Lower lobe of right lung (tissue), 2 donors: Measurements from ENCODE around the gene PLEKHA7. TPM values are rescaled to one million over a fixed set of nuclear protein-coding genes. Genes with fewer than 3 reads are reported as not detected.

ENCODE experiments used
- ATAC-seq, 2 donors: fragments of 200-7000 bp; cut with Tn5 transposase; one replicate each; pipeline ENCODE4 v1.9.1; 2020 to 2022; ENCODE audit warnings: mild to moderate bottlenecking in 2 of 2, moderate library complexity in 2 of 2
- DNase-seq: peaks from one replicate; pipeline ENCODE4 v3.0.0-alpha.2; 2020
- H3K27ac ChIP-seq: fragments of 200-600 bp; one replicate; pipeline ENCODE4 v1.8.0; 2022
- H3K27me3 ChIP-seq: fragments of 200-600 bp; one replicate; pipeline ENCODE4 v1.8.0; 2022; ENCODE audit warnings: low read depth
- H3K36me3 ChIP-seq: fragments of 200-600 bp; one replicate; pipeline ENCODE4 v1.8.0; 2022; ENCODE audit warnings: mild to moderate bottlenecking
- H3K4me1 ChIP-seq: fragments of 200-600 bp; one replicate; pipeline ENCODE4 v1.8.0; 2022
- H3K4me3 ChIP-seq: fragments of 200-600 bp; one replicate; pipeline ENCODE4 v1.8.0; 2022; ENCODE audit warnings: mild to moderate bottlenecking
- H3K9me3 ChIP-seq: fragments of 200-600 bp; one replicate; pipeline ENCODE4 v1.8.0; 2022
- CTCF ChIP-seq: fragments of 200-600 bp; IDR thresholded peaks from one replicate; pipeline ENCODE4 v1.8.0; 2022; ENCODE audit warnings: antibody characterized with exemption, mild to moderate bottlenecking
- intact Hi-C: fragments of 100-400 bp; cut with DNase I; formaldehyde crosslinking; loops from one replicate; pipeline ENCODE4 v1.11.0; 2022
- total RNA-seq: library from RNA; stranded (reverse); fragmentation: NEBNext Ultra II Directional; extraction: Animal tissue kit (Norgen Biotek cat#: 25700); gene quantifications from one replicate; pipeline ENCODE4 v1.2.1, GENCODE V29; 2021
- donor health status: DM: no; HTN: yes; CAD: no; lungs with severe emphysema.

PLEKHA7 gene
- total RNA-seq, 1 donor from 2014 or later = 44.0 TPM

- ATAC-seq = no peak
- DNase-seq = no peak
- Histone ChIP-seq H3K27me3 (no peaks in the 10 kb centered on the region), H3K36me3 (no peaks in the 10 kb centered on the region), H3K4me3 (no peak overlapping the region), H3K9me3 (no peaks in the 10 kb centered on the region), H3K27ac (no peak overlapping the region), H3K4me1 (peaks cover 6% of the 10 kb centered on the region)
- no peak for TF ChIP-seq CTCF
- intact Hi-C loops = no loop called here
Measured at GRCh38 chr11:16997624-16998023, 16.6 kb downstream of the PLEKHA7 start.

- no peak overlapping the region for H3K27ac ChIP-seq
- peak in 1 of 2 donors; percentile 24 for ATAC-seq
Measured at GRCh38 chr11:16993495-16993894, 20.7 kb downstream of the PLEKHA7 start.

GRCh38 chr11:16992846-16993245 is 21.4 kb downstream of the PLEKHA7 start:
- Histone ChIP-seq H3K4me3 (no peak overlapping the region), H3K4me1 (peaks cover 10% of the 10 kb centered on the region), H3K27ac (no peak overlapping the region), H3K9me3 (no peaks in the 10 kb centered on the region), H3K27me3 (no peaks in the 10 kb centered on the region), H3K36me3 (no peaks in the 10 kb centered on the region)
- DNase-seq = no peak
- TF ChIP-seq CTCF = no peak
- ATAC-seq = no peak
- intact Hi-C loops = no loop called here

More at GRCh38 chr11:16993495-16993894, 20.7 kb downstream of the PLEKHA7 start:
- Histone ChIP-seq H3K4me3 (no peak overlapping the region), H3K9me3 (no peaks in the 10 kb centered on the region), H3K36me3 (no peaks in the 10 kb centered on the region), H3K4me1 (peaks cover 6% of the 10 kb centered on the region), H3K27me3 (no peaks in the 10 kb centered on the region)
- DNase-seq = no peak
- no peak for TF ChIP-seq CTCF
- intact Hi-C loops = no loop called here

GRCh38 chr11:16989554-16989953 is 24.7 kb downstream of the PLEKHA7 start:
- no peaks in the 10 kb centered on the region for H3K36me3 ChIP-seq
- TF ChIP-seq CTCF = no peak
- H3K4me3 ChIP-seq = no peak overlapping the region
- H3K4me1 ChIP-seq = peaks cover 30% of the 10 kb centered on the region
- no peak for ATAC-seq
- no peak for DNase-seq
- H3K27me3 ChIP-seq = no peaks in the 10 kb centered on the region
- H3K27ac ChIP-seq = no peak overlapping the region
- no peaks in the 10 kb centered on the region for H3K9me3 ChIP-seq
- intact Hi-C loops = no loop called here

- Histone ChIP-seq H3K9me3 (no peaks in the 10 kb centered on the region), H3K36me3 (no peaks in the 10 kb centered on the region), H3K4me1 (peaks cover 30% of the 10 kb centered on the region), H3K27ac (peak overlapping the region; percentile 68), H3K27me3 (no peaks in the 10 kb centered on the region), H3K4me3 (no peak overlapping the region)
- ATAC-seq (peak; percentile 73 to 78), DNase-seq (no peak)
- TF ChIP-seq CTCF = no peak
- intact Hi-C loops = no loop called here
Measured at GRCh38 chr11:16987205-16987568, 27.0 kb downstream of the PLEKHA7 start.
